Suprapubic skin (tissue), 4 donors: ENCODE data around the gene PPEF1.

Experiments used
- POLR2A ChIP-seq, 2 donors: fragments of 450-650 bp; IDR thresholded peaks; one replicate each; pipeline ENCODE4 v1.6.1; 2017; ENCODE audit warnings: antibody characterized with exemption in 2 of 2, mild to moderate bottlenecking in 2 of 2, moderate library complexity in 2 of 2
- POLR2AphosphoS5 ChIP-seq, 3 donors: sonication (generic); formaldehyde crosslinking; IDR thresholded peaks; one replicate each; pipeline ENCODE4 v1.6.1; 2017; ENCODE audit warnings: antibody characterized with exemption in 3 of 3
- TF ChIP-seq, protein P1 (sequence below), 2 donors: fragments of 200-600 bp in 1 of 2; fragments of 450-650 bp in 1 of 2; sonication (generic) in 1 of 2; IDR thresholded peaks; one replicate each; pipeline ENCODE4 v1.5.1; 2016 to 2019; ENCODE audit warnings: antibody characterized with exemption in 2 of 2, mild to moderate bottlenecking in 1 of 2, moderate library complexity in 1 of 2

DNA sequence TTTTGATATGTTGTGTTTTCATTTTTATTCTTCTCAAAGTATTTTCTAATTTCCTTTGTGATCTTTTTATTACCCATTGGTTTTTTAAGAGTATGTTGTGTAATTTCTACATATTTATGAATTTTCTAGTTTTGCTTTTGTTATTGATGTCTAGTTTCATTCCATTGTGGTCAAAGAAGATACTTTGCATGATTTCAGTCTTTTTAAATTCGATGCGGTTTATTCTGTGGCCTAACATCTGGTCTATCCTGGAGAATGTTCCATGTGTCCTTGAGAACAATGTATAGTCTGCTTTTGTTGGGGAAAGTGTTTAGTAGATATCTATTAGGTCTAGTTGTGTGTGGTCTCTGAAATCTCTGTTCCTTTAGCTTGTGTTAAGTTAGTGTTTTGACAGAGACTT lies 46.2 kb downstream of the PPEF1 start:
- no peak for TF ChIP-seq POLR2A (IDR thresholded peaks at IDR 0.05)
- TF ChIP-seq, protein P1, sequence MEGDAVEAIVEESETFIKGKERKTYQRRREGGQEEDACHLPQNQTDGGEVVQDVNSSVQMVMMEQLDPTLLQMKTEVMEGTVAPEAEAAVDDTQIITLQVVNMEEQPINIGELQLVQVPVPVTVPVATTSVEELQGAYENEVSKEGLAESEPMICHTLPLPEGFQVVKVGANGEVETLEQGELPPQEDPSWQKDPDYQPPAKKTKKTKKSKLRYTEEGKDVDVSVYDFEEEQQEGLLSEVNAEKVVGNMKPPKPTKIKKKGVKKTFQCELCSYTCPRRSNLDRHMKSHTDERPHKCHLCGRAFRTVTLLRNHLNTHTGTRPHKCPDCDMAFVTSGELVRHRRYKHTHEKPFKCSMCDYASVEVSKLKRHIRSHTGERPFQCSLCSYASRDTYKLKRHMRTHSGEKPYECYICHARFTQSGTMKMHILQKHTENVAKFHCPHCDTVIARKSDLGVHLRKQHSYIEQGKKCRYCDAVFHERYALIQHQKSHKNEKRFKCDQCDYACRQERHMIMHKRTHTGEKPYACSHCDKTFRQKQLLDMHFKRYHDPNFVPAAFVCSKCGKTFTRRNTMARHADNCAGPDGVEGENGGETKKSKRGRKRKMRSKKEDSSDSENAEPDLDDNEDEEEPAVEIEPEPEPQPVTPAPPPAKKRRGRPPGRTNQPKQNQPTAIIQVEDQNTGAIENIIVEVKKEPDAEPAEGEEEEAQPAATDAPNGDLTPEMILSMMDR (IDR thresholded peaks at IDR 0.05): no peak
- no peak for TF ChIP-seq POLR2AphosphoS5 (IDR thresholded peaks at IDR 0.05)
